ENCODE results near the gene MED10.

The MED10 gene

DNA sequence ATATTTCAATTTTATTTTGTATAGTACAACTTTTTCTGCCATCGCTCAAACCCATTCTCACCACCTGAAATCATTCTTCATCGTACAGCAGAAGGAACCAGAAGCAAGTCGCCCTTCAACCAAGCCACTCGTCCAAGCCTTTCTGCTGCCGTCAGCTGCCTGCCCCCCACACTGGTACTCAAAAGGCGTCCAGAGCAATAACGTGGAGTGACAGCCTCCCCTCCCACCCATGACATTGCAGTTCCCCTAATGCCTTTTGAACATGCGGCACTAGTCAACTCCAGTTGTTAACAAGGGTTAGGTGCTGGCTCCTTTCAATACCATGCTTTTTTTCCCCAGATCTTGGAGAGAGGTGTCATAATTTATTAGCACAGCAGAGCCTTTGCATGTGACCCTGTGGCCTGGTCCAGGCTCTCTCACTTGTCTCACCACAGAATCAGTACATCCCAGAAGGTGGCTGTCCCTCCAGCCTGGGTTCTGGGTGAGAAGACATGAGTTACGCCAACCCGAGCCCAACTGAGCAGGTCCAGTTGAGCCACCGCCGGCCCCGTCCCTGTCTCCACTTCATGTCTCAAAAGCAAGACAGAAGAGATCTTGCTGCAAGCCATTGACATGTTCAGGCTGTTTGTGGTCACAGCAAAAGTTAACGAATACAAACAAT, 20.4 kb upstream of the MED10 start:
- DNase-seq = no peak

GRCh38 chr5:6397536-6398269, 19.4 kb upstream of the MED10 start:
- no peak for DNase-seq

DNA sequence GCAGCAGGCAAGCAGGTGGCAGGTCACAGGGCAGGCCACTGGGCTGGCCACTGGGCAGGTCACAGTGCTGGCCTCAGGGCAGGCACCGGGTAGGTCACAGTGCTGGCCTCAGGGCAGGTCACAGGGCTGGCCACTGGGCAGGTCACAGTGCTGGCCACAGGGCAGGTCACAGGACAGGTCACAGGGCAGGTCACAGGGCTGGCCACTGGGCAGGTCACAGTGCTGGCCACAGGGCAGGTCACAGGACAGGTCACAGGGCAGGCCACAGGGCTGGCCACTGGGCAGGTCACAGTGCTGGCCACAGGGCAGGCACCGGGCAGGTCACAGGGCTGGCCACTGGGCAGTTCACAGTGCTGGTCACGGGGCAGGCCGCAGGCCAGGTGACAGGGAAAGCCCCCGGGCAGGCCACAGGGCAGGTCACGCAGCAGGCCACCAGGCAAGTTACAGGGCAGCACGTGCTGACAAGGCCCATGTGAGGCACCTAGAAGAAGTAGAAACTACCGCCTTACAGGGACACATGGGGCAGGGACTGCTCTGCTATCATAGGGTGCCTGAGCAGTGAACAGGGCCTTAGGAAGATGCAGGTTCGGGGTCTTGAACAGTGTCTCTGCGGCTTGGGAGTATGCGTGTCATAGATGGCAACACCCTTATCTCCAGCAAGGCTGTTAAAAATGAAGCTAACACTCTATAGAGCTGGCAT, 18.6 kb upstream of the MED10 start:
- no peak for DNase-seq

- DNase-seq = no peak
Observed at GRCh38 chr5:6396043-6396442, 17.7 kb upstream of the MED10 start.

- DNase-seq = no peak
Observed at GRCh38 chr5:6395621-6396020, 17.3 kb upstream of the MED10 start.

DNA sequence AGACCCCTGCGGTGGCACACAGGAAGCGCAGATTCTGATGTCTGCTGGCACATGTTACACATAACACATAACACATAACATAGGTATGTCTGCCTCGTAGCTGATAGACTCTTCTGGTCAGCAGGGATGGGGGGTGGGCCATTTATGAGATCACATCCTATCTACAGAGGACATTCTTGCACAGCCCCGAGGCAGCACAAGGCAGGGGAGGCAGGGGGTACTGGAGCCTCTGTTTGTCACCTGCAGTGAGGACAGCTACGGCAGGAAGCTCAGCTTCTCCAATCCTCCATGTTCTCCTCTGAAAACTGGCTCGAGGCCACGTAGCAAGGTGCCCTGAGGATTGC, 16.7 kb upstream of the MED10 start:
- no peak for DNase-seq

DNA sequence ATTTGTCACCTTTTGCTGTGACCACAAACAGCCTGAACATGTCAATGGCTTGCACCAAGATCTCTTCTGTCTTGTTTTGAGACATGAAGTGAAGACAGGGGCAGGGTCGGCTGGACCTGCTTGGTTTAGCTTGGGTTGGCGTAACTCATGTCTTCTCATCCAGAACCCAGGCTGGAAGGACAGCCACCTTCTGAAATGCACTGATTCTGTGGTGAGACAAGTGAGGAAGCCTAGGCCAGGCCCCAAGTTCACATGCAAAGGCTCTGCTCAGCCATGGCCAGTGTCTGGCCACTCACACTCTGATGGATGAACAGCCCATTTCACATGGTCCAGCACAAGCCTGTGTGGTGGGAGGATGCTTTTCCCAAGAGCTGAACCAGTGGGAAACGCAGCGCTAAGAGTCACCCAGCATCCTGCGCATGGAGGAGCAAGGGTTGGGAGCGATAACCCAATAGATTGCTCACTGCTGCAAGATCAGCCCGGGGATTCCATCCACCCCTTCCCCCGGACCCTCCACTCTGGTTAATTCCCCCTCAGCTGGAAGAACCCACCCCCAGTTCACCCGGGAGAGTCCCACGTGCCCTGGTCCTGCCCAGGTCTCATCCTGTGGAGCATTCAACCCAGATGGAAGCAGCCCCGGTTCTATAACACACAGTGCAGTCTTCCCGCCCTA, 16.2 kb upstream of the MED10 start:
- no peak for DNase-seq

DNA sequence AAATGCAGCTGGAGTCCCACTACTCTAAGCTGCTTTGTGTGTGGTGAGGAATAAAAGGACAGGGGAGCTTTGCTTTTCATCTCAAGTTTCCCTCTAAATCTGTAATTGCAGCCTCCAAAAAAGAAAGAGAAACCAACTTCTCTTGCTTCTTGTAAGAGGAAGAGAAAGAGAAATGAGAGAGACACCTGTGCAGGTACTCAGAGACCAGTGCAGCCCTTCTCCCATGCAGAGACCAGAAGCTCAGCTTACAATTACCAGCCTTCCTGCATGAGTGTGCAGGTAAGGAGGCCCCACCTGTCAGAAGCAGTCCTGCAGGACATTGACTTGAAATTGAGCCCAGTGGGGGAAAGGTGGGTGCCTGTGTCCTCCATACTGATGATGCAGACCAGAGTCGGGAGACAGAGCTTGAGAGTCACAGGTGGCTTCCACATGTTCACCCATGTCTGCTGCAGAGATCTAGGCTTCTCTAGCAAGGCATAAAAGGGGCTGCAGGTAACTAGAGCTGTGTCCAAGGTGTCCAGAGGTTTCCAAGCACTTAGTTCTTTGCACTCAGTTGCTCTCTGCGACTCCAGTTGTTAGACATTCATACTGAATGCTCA, 15.3 kb upstream of the MED10 start:
- DNase-seq = no peak

DNA sequence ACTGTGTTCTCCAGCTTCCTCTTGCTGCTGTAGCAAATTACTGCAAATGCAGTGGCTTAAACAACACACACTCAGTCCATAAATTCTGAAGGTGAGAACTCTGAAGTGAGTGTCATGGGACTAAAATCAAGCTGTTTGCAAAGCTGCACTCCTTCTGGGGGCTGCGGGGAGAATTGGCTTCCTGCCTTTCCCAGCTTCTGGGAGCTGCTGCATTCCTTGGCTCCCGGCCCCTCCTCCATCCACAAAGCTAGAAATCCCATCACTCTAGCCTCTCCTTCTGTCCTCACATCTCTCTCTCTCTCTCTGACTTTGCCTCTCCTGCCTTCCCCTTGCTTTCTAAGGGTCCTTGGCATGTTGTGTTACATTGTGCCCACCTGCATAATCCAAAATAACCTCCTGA, 14.2 kb upstream of the MED10 start:
- no peak for DNase-seq

- no peak for DNase-seq
Observed at GRCh38 chr5:6391151-6391550, 12.8 kb upstream of the MED10 start.

- DNase-seq = no peak
Observed at GRCh38 chr5:6389946-6390530, 11.7 kb upstream of the MED10 start.

GRCh38 chr5:6389397-6389796, 11.1 kb upstream of the MED10 start:
- DNase-seq = no peak

DNA sequence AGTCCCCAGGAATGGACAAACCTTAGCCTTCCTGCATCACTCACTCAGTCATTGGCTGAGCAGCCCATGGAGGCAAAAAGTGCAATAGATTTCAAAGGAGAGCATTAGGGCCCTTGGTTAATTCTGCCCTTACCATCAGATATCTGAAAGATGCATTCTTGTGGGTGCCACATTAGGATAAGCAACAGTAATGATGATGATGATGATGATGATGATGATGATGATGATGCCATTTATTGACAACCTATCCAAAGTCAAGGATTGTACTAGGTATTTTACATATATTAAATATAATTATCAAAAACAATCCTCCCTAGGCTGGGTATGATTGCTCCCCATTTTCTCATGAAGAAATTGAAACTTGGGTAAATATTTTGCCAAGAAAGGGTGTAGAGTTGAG, 9.6 kb upstream of the MED10 start:
- no peak for DNase-seq

DNA sequence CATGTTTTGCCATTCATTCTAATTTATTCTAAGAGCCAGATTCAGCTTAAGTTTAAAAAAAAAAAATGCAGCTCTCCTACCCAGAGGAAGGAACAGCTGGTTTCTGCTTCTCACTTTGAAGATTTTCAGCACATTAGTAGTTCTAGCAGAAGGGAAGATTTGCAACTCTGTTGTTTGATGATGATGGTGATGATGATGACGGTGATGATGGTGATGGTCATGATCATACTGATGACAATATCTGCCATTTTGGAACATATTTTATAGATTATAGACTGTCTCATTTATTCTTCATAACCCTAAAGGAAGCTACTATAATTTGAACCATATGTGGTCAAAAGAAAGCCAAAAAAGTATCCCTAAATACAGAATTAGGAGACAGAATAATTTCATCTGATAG, 7.9 kb upstream of the MED10 start:
- DNase-seq = no peak

DNA sequence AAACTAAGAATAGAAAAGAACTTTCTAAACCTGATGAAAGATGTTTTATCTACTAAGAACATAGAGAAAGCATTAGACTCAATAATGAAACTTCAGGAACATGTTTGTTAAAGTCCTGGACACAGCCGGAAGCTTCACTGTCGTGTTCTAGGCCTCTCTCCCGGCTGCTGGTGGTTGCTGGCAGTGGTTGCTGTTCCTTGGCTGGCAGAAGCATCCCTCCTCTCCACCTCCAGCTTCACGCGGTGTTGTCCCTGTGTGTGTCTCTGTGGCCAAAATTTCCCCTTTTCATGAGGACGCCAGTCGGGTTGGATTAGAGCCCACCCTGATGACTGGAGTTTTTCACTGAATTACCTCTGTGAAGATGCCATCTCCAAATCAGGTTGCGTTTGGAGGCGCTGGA, 6.5 kb upstream of the MED10 start:
- DNase-seq = no peak

GRCh38 chr5:6383376-6383775, 5.0 kb upstream of the MED10 start:
- no peak for DNase-seq

GRCh38 chr5:6379246-6379645, 899 bp upstream of the MED10 start:
- DNase-seq = no peak

DNA sequence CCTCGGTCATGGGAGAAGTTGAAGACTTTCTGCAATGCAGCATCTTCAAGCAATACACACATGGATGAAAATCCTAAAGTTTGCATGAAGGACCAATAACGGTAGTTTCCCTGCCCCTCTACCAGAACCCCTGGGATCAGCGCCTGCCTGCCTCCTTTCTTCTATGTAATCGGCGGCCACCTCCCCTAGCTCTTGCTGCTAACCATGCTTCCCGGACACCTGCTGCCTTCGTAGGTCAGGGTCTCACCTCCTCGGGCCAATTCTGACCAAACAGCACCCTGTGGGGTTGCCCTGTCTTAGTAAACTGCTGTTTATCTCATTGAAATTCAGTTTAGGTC, 388 bp upstream of the MED10 start:
- DNase-seq = no peak

DNA sequence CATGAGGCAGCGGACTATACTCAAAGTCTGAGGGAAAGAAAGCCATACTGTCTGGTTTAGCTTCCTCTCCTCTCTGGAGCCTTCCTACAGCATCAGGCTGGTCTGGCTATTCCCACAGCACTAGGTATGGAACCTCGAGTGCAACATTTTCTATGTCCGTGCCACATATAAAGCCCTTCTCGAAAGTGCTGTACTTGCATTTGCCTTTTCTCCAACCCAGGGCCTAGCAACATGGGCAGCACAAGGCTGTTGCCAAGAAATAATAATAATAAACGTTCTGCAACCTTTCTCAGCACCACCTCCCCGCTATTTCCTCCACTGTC, 804 bp downstream of the MED10 start:
- DNase-seq = no peak

GRCh38 chr5:6376974-6377520, 1.3 kb downstream of the MED10 start:
- DNase-seq = no peak

GRCh38 chr5:6373081-6373846, 5.1 kb downstream of the MED10 start:
- no peak for DNase-seq
